Measurements from ENCODE around the gene ANKRD11.
"Not testable (repeated sequence)": the region's sequence is repeated elsewhere in the genome, so short reads cannot be mapped to it uniquely, and the experiment has no call there.

ANKRD11 gene

GRCh38 chr16:89304941-89305705, 185.2 kb downstream of the ANKRD11 start:
- H3K4me3 ChIP-seq (replicated peaks; ENCODE audit: low read depth, low read length): no peak overlapping the region
- DNase-seq (ENCODE audit: extremely low read depth, low read depth): no peak
- TF ChIP-seq CTCF (IDR thresholded peaks at IDR 0.05; ENCODE audit: low read depth, low read length, missing control alignments): no peak

- TF ChIP-seq CTCF (IDR thresholded peaks at IDR 0.05; ENCODE audit: low read depth, low read length, missing control alignments): no peak
- H3K4me3 ChIP-seq (replicated peaks; ENCODE audit: low read depth, low read length): no peak overlapping the region
- no peak for DNase-seq (ENCODE audit: extremely low read depth, low read depth)
Measured at GRCh38 chr16:89304181-89304851, 186.0 kb downstream of the ANKRD11 start.

- TF ChIP-seq CTCF (IDR thresholded peaks at IDR 0.05; ENCODE audit: low read depth, low read length, missing control alignments): no peak
- DNase-seq (ENCODE audit: extremely low read depth, low read depth): no peak
- no peak overlapping the region for H3K4me3 ChIP-seq (replicated peaks; ENCODE audit: low read depth, low read length)
Measured at GRCh38 chr16:89303617-89304016, 186.7 kb downstream of the ANKRD11 start.

GRCh38 chr16:89300976-89301360, 189.4 kb downstream of the ANKRD11 start:
- no peak for TF ChIP-seq CTCF (IDR thresholded peaks at IDR 0.05; ENCODE audit: low read depth, low read length, missing control alignments)
- DNase-seq (ENCODE audit: extremely low read depth, low read depth): no peak
- no peak overlapping the region for H3K4me3 ChIP-seq (replicated peaks; ENCODE audit: low read depth, low read length)

- no peak for DNase-seq (ENCODE audit: extremely low read depth, low read depth)
- no peak for TF ChIP-seq CTCF (IDR thresholded peaks at IDR 0.05; ENCODE audit: low read depth, low read length, missing control alignments)
- H3K4me3 ChIP-seq (replicated peaks; ENCODE audit: low read depth, low read length): no peak overlapping the region
Measured at GRCh38 chr16:89300311-89300975, 189.9 kb downstream of the ANKRD11 start.

GRCh38 chr16:89299357-89300111, 190.8 kb downstream of the ANKRD11 start:
- not testable (repeated sequence) for H3K4me3 ChIP-seq (replicated peaks; ENCODE audit: low read depth, low read length); DNase-seq (ENCODE audit: extremely low read depth, low read depth)
